Heart left ventricle (tissue), 16 donors: Measurements from ENCODE around the gene AGRN. TPM values are rescaled to one million over a fixed set of nuclear protein-coding genes. Genes with fewer than 3 reads are reported as not detected.

Experiments
- ATAC-seq, 4 donors: fragments of 200-7000 bp; cut with Tn5 transposase; one replicate each; pipeline ENCODE4 v1.9.1; 2020 to 2022; ENCODE audit warnings: moderate library complexity in 4 of 4, mild to moderate bottlenecking in 3 of 4, moderate number of reproducible peaks in 1 of 4
- DNase-seq, 5 donors: peaks; one replicate each; pipeline ENCODE4 v3.0.0-alpha.2; 2020
- H3K27ac ChIP-seq, 12 donors: fragments of 200-600 bp; sonication (generic) in 4 of 12; one replicate each; pipeline versions ENCODE4 v1.5.0 to v1.8.0; 2016 to 2022; ENCODE audit warnings: mild to moderate bottlenecking in 2 of 12
- H3K27me3 ChIP-seq, 9 donors: fragments of 200-600 bp; sonication (generic) in 2 of 9; one replicate each; pipeline versions ENCODE4 v1.5.1 to v1.8.0; 2016 to 2022; ENCODE audit warnings: mild to moderate bottlenecking in 3 of 9
- H3K36me3 ChIP-seq, 9 donors: fragments of 200-600 bp; sonication (generic) in 2 of 9; one replicate each; pipeline versions ENCODE4 v1.5.0 to v1.8.0; 2018 to 2022; ENCODE audit warnings: mild to moderate bottlenecking in 2 of 9
- H3K4me1 ChIP-seq, 12 donors: fragments of 200-600 bp; sonication (generic) in 4 of 12; one replicate each; pipeline versions ENCODE4 v1.5.0 to v1.8.0; 2016 to 2022; ENCODE audit warnings: mild to moderate bottlenecking in 3 of 12
- H3K4me3 ChIP-seq, 12 donors: fragments of 200-600 bp; sonication (generic) in 4 of 12; one replicate each; pipeline versions ENCODE4 v1.5.0 to v1.8.0; 2017 to 2022; ENCODE audit warnings: mild to moderate bottlenecking in 9 of 12, moderate library complexity in 4 of 12
- H3K9me3 ChIP-seq, 12 donors: fragments of 200-600 bp; sonication (generic) in 4 of 12; one replicate each; pipeline versions ENCODE4 v1.5.0 to v1.8.0; 2016 to 2022; ENCODE audit warnings: mild to moderate bottlenecking in 1 of 12
- POLR2A ChIP-seq, 2 donors: fragments of 450-650 bp; IDR thresholded peaks; one replicate each; pipeline ENCODE4 v1.6.1; 2017; ENCODE audit warnings: antibody characterized with exemption in 2 of 2, mild to moderate bottlenecking in 2 of 2, moderate library complexity in 2 of 2
- WGBS, 4 donors: extraction: QIAGEN DNeasy Blood & Tissue Kit in 2 of 4; methylation state at CpG; one replicate each; pipeline versions ENCODE4 v1.1.5 to v1.1.7; 2013 to 2018; 5-methylcytosine and 5-hydroxymethylcytosine counted together
- intact Hi-C, 10 donors: fragments of 100-400 bp; cut with DNase I; formaldehyde crosslinking; loops; one replicate each; pipeline versions ENCODE4 v1.11.1 to v1.14.2; 2022
- polyA plus RNA-seq, 2 donors: library from polyadenylated mRNA; stranded (reverse); fragments of 200-250 nt; gene quantifications; one replicate each; pipeline ENCODE4 v1.2.3, GENCODE V29; 2013
- total RNA-seq, 9 donors: library from RNA; depleted of rRNA in 2 of 9; stranded (reverse); fragments of >200 nt in 2 of 9; fragmentation: NEBNext Ultra II Directional in 3 of 9; extraction: Animal tissue kit (Norgen Biotek cat#: 25700) in 3 of 9; gene quantifications; one replicate each; pipeline versions ENCODE4 v1.1.0 to v1.2.4, GENCODE V29; 2016 to 2023
- TF ChIP-seq, protein P1 (sequence below), 12 donors: fragments of 200-600 bp; sonication (generic) in 4 of 12; IDR thresholded peaks; one replicate each; pipeline versions ENCODE4 v1.5.0 to v1.8.0; 2018 to 2022; ENCODE audit warnings: antibody characterized with exemption in 12 of 12, mild to moderate bottlenecking in 5 of 12
- donor health status: ischemic (EF 13 %, LVEDD 7.1; RV severe dilation, severe dysfunction).
- donor health status: healthy with polysubstance abuse.
- donor health status: DM: no; HTN: yes; CAD: no.
- donor health status: DM: no; HTN: no; CAD: no.
- donor health status: ischemic (EF 25% LVEDD 6.9; RV normal size, moderate dysfunction).
- donor health status: ischemic (EF 25% LVEDD 5.7; RV mildly dilated, moderate dysfunction).
- donor health status: healthy.
- donor health status: DM: yes; HTN: yes; CAD: no.
- donor health status: ischemic (EF 35%, LVEDD 5.7; RV mildly dilated, moderate dysfunction).
- donor health status: nonischemic (EF 11% LVEDD 7.7; RV severe dilation, severe dysfunction).
- donor health status: DM: yes; HTN: yes; CAD: no.
- donor health status: PGD.
- donor health status: ischemic (EF 29% LVEDD 5.4; RV normal size, mild dysfunction).
- donor health status: nonischemic (EF 23%, LVEDD 6.1; RV moderate dilation, normal function).

Gene AGRN
- total and polyA plus RNA-seq, 11 donors = 9.7 to 45.7 (median 18.6) TPM

GRCh38 chr1:1044455-1045078, 24.6 kb downstream of the AGRN start:
- no peak overlapping the region for H3K27ac ChIP-seq
- intact Hi-C loops = no loop called here
- TF ChIP-seq, protein P1, sequence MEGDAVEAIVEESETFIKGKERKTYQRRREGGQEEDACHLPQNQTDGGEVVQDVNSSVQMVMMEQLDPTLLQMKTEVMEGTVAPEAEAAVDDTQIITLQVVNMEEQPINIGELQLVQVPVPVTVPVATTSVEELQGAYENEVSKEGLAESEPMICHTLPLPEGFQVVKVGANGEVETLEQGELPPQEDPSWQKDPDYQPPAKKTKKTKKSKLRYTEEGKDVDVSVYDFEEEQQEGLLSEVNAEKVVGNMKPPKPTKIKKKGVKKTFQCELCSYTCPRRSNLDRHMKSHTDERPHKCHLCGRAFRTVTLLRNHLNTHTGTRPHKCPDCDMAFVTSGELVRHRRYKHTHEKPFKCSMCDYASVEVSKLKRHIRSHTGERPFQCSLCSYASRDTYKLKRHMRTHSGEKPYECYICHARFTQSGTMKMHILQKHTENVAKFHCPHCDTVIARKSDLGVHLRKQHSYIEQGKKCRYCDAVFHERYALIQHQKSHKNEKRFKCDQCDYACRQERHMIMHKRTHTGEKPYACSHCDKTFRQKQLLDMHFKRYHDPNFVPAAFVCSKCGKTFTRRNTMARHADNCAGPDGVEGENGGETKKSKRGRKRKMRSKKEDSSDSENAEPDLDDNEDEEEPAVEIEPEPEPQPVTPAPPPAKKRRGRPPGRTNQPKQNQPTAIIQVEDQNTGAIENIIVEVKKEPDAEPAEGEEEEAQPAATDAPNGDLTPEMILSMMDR (IDR thresholded peaks at IDR 0.05) = no peak
- no peak for TF ChIP-seq POLR2A (IDR thresholded peaks at IDR 0.05)
- H3K4me1 ChIP-seq = peaks cover 4 to 15% (median 10%) of the 10 kb centered on the region in 12 donors
- ATAC-seq = no peak
- H3K4me3 ChIP-seq = no peak overlapping the region
- 93 to 95% (median 94%) methylated on average over 25 to 34 of the region's 34 CpGs for WGBS, 4 donors
- H3K27me3 ChIP-seq = peaks cover 0 to 11% (median 0%) of the 10 kb centered on the region in 9 donors
- peaks cover 0 to 45% (median 5%) of the 10 kb centered on the region in 9 donors for H3K36me3 ChIP-seq
- H3K9me3 ChIP-seq = no peaks in the 10 kb centered on the region
- DNase-seq = no peak

GRCh38 chr1:1045129-1045528, 25.2 kb downstream of the AGRN start:
- WGBS, 4 donors = 96 to 98% (median 97%) methylated on average over 10 to 23 of the region's 23 CpGs
- no peak for ATAC-seq
- H3K36me3 ChIP-seq = peaks cover 0 to 48% (median 5%) of the 10 kb centered on the region in 9 donors
- peaks cover 0 to 5% (median 0%) of the 10 kb centered on the region in 9 donors for H3K27me3 ChIP-seq
- no peak for TF ChIP-seq POLR2A (IDR thresholded peaks at IDR 0.05)
- TF ChIP-seq, protein P1 (IDR thresholded peaks at IDR 0.05) = no peak
- no peak overlapping the region for H3K27ac ChIP-seq
- no peak for DNase-seq
- intact Hi-C loops = no loop called here
- no peaks in the 10 kb centered on the region for H3K9me3 ChIP-seq
- H3K4me1 ChIP-seq = peaks cover 0 to 9% (median 5%) of the 10 kb centered on the region in 12 donors
- no peak overlapping the region for H3K4me3 ChIP-seq

DNA sequence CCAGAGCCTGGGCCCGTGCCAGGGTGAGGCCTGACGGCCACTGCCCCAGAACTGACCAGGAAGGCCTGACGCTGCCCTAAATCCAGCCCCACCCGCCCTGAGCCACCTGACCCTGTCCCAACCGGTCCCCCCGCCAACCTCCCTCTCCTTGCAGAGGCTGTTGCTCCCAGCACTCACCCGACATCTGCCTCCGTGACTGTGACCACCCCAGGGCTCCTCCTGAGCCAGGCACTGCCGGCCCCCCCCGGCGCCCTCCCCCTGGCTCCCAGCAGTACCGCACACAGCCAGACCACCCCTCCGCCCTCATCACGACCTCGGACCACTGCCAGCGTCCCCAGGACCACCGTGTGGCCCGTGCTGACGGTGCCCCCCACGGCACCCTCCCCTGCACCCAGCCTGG, 26.3 kb downstream of the AGRN start:
- H3K36me3 ChIP-seq = peaks cover 0 to 57% (median 5%) of the 10 kb centered on the region in 9 donors
- no peaks in the 10 kb centered on the region for H3K9me3 ChIP-seq
- no peaks in the 10 kb centered on the region for H3K27me3 ChIP-seq
- H3K4me3 ChIP-seq = no peak overlapping the region
- no peak overlapping the region for H3K27ac ChIP-seq
- H3K4me1 ChIP-seq = peaks cover 0 to under 1% (median 0%) of the 10 kb centered on the region in 12 donors
- WGBS, 4 donors = 94 to 96% (median 95%) methylated on average over 17 to 20 of the region's 20 CpGs
- DNase-seq = no peak
- ATAC-seq = no peak
- intact Hi-C loops = no loop called here
- TF ChIP-seq, protein P1 (IDR thresholded peaks at IDR 0.05) = no peak
- no peak for TF ChIP-seq POLR2A (IDR thresholded peaks at IDR 0.05)

- intact Hi-C loops = no loop called here
- ATAC-seq (no peak), DNase-seq (no peak)
- Histone ChIP-seq H3K4me1 (no peaks in the 10 kb centered on the region), H3K4me3 (no peak overlapping the region), H3K27ac (no peak overlapping the region), H3K9me3 (no peaks in the 10 kb centered on the region), H3K36me3 (peaks cover 0 to 62% (median 5%) of the 10 kb centered on the region in 9 donors), H3K27me3 (no peaks in the 10 kb centered on the region)
- WGBS, 4 donors = 95 to 98% (median 96%) methylated on average over 12 to 26 of the region's 26 CpGs
- no peak for TF ChIP-seq POLR2A (IDR thresholded peaks at IDR 0.05)
- TF ChIP-seq, protein P1 (IDR thresholded peaks at IDR 0.05) = no peak
Observed at GRCh38 chr1:1046767-1047166, 26.8 kb downstream of the AGRN start.
